Natural killer cell treated with Interleukin-12 subunit alpha and Interleukin-12 subunit beta and Interleukin-15 and Interleukin-18, amount 100 ng/mL, for 72 hours (primary cell): ENCODE measurements around the gene ZNF99. TPM values are rescaled to one million over a fixed set of nuclear protein-coding genes. Genes with fewer than 3 reads are reported as not detected.
"Not testable (repeated sequence)": the region's sequence is repeated elsewhere in the genome, so short reads cannot be mapped to it uniquely, and the experiment has no call there.

Experiments
- ATAC-seq, 2 donors: fragments of 150-1000 bp; cut with Tn5 transposase in 1 of 2; sonication (Bioruptor Pico), chemical (Tn5 transposase) in 1 of 2; 2 replicates each; pipeline ENCODE4 v1.10.0; 2021
- DNase-seq: peaks from one replicate; pipeline ENCODE4 v3.0.0; 2022; ENCODE audit warnings: low spot score
- H3K27ac Mint-ChIP-seq, 2 donors: 1 replicate in 1 of 2; 2 replicates in 1 of 2; pipeline ENCODE4 v1.8.0; 2022; ENCODE audit warnings: mixed read lengths in 2 of 2, mild to moderate bottlenecking in 1 of 2, moderate library complexity in 1 of 2
- H3K27me3 Mint-ChIP-seq, 2 donors: 1 replicate in 1 of 2; 2 replicates in 1 of 2; pipeline ENCODE4 v1.8.0; 2022; ENCODE audit warnings: mixed read lengths in 2 of 2
- H3K36me3 Mint-ChIP-seq: one replicate; pipeline ENCODE4 v1.8.0; 2022; ENCODE audit warnings: mixed read lengths
- H3K4me1 Mint-ChIP-seq, 2 donors: 1 replicate in 1 of 2; 2 replicates in 1 of 2; pipeline ENCODE4 v1.8.0; 2022; ENCODE audit warnings: low read depth in 2 of 2, mixed read lengths in 2 of 2, mild to moderate bottlenecking in 1 of 2
- H3K4me3 Mint-ChIP-seq: one replicate; pipeline ENCODE4 v1.8.0; 2022; ENCODE audit warnings: mixed read lengths
- H3K9me3 Mint-ChIP-seq: 2 replicates; pipeline ENCODE4 v1.8.0; 2022; ENCODE audit warnings: mixed read lengths
- total RNA-seq, 2 donors: library from RNA; stranded (reverse); gene quantifications; one replicate each; pipeline ENCODE4 v1.2.3, GENCODE V29; 2022

ZNF99 gene
- total RNA-seq: under 1 TPM in 1 of 2 donors, not detected in 1; 0.05 TPM

- no peaks in the 10 kb centered on the region for H3K27me3 Mint-ChIP-seq
- H3K4me3 Mint-ChIP-seq: no peak within 1 kb of the TSS
- no peak within 1 kb of the TSS for H3K27ac Mint-ChIP-seq
These were observed at the start of gene ZNF99 for GRCh38 chr19:22783651-22784410. Gene ZNF99 (minus strand): TSS chr19:22784151. CDS start chr19:22784016, 135 bp downstream.

DNA sequence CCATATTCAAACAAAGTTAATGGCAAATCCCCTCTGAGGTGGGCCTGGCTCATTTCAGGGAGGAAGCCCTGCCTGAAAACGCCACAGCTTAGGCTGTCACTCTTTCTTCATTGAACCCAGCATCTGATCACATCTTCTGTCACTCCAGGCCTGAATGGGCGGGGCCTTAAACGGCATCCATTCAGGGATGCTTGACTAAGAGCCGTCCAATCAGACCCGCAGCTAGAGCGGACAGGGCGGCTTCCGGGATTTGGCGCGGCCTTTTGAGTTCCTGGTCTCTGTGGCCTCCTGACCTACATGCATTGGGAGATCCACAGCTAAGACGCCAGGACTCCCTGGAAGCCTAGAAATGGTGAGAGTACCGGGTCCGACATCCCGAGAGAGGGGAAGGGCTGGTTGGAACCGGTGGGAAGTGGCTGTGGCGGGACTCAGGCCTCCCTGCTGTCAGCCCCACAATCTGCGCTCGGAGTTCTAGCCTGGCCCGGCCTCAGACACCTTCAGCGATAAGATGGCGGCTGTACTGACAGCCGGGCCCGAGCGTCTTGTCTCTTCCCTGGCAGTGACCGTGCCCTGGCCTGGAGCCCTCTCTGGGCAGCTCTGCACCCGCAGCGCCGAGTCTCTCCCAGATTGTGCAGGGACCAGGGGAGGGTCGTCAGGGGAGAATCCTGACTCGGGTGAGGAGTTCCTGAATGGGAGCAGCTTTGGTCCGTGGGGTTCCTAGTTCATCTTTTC is 48.2 kb upstream of the ZNF99 start, which contains the start of gene ZNF723:
Gene ZNF723 (plus strand): TSS at position 261 of the 732 bp plus-strand sequence. CDS start 89 bp downstream, at position 350.
- Mint-ChIP-seq H3K27me3 (no peaks in the 10 kb centered on the region), H3K4me3 (no peak within 1 kb of the TSS), H3K27ac (no peak within 1 kb of the TSS), H3K36me3 (no peaks in the 10 kb centered on the region), H3K4me1 (no peaks in the 10 kb centered on the region), H3K9me3 (no peaks in the 10 kb centered on the region)
- no peak for ATAC-seq
- DNase-seq: no peak

More at GRCh38 chr19:22783651-22784410, at the start of gene ZNF99:
- no peaks in the 10 kb centered on the region for H3K4me1 Mint-ChIP-seq
- ATAC-seq: peak in 1 of 2 donors; percentile 63
- DNase-seq: no peak
- H3K36me3 Mint-ChIP-seq: peaks cover 21% of the 10 kb centered on the region
- H3K9me3 Mint-ChIP-seq: peaks cover 11% of the 10 kb centered on the region

GRCh38 chr19:22831211-22831610 is 47.3 kb upstream of the ZNF99 start:
- DNase-seq: no peak
- ATAC-seq: no peak
- peaks cover under 1% of the 10 kb centered on the region for H3K36me3 Mint-ChIP-seq
- H3K27me3 Mint-ChIP-seq: no peaks in the 10 kb centered on the region
- no peak overlapping the region for H3K27ac Mint-ChIP-seq
- no peaks in the 10 kb centered on the region for H3K4me1 Mint-ChIP-seq
- H3K4me3 Mint-ChIP-seq: no peak overlapping the region
- H3K9me3 Mint-ChIP-seq: no peaks in the 10 kb centered on the region

DNA sequence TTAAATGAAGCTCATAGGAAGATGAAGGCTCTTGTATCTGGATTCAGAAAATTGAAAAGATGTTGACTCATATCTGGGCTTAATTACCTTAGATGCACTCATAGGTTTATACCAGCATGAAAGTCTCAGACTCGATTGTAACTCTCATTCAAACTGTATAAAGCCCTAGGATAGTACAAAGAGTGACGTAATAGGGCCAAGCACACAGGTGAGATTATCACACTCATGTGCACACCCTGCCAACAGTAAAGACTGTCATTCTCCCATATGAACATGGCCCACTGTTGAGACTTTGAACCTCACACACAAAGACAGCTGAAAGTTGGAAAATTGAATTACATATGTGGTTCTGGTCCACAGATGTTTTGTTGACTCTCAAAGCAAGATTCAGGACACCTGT is 30.2 kb upstream of the ZNF99 start:
- Mint-ChIP-seq H3K9me3 (peaks cover 25% of the 10 kb centered on the region), H3K36me3 (peaks cover 12% of the 10 kb centered on the region), H3K27me3 (no peaks in the 10 kb centered on the region), H3K4me3 (no peak overlapping the region), H3K4me1 (no peaks in the 10 kb centered on the region), H3K27ac (no peak overlapping the region)
- ATAC-seq (no peak), DNase-seq (no peak)

DNA sequence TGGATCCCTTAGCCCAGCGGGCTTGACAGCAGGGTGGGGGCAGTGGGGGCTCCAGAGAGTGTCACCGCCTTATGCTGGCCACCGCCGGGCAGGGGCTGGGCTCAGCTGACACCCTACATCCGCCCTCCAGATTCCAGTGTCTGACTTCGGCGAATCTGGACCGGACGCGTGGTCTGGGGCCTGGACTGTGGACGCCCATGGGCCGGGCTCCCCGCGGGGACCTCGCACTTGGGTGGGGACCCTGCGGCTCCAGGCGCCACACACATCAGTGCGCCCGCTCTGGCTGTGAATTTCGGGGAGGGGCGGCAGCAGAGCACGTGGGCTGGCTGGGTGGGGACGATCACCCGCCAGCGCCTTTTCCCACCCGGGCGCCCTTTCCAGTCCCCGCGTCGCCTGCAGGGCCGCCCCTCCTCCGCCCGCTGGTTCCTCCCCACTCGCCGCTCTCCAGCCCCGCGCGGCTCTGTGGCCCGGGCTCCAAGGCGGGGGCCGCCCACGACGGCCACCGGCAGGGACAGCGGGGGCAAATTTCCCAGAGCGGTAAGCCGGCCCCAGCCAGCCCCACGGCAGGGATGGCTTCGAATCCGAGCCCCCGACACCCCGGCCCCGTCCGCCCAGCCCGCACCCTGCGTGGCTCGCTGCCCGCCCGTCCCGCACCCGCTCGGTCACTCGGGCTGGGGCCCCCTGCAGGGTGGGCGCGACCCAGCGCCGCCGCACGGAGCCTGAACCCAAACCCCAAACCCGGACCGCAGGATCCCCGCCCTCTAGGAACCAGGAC is 23.3 kb upstream of the ZNF99 start:
- DNase-seq (no peak), ATAC-seq (peak in 1 of 2 donors; percentile 31)
- Mint-ChIP-seq H3K9me3 (peaks cover 9% of the 10 kb centered on the region), H3K36me3 (peaks cover 12% of the 10 kb centered on the region), H3K27ac (no peak overlapping the region), H3K4me3 (no peak overlapping the region), H3K27me3 (no peaks in the 10 kb centered on the region), H3K4me1 (no peaks in the 10 kb centered on the region)

DNA sequence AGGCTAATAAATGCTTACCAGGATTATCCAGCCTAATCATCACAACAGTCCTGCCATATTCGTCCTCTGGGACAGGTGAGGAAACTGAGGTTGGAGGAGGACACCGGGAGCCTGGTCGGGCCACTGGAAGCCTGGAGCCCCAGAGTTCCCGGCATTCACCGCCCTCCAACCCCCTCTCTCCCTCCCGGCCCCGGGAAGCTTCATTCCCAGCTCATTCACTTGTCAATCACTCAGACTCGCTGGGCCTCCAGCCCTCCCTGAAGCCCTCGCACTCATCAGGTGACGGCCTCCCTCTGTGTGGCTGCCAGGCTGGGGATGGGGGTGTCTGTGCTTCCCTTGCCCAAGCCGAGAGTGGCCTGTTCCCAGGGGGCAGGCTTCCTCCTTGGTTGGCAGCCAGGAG is 22.5 kb upstream of the ZNF99 start:
- Mint-ChIP-seq H3K4me3 (no peak overlapping the region), H3K4me1 (no peaks in the 10 kb centered on the region), H3K27me3 (no peaks in the 10 kb centered on the region), H3K36me3 (peaks cover 10% of the 10 kb centered on the region), H3K9me3 (peaks cover 13% of the 10 kb centered on the region), H3K27ac (no peak overlapping the region)
- DNase-seq (no peak), ATAC-seq (no peak)

DNA sequence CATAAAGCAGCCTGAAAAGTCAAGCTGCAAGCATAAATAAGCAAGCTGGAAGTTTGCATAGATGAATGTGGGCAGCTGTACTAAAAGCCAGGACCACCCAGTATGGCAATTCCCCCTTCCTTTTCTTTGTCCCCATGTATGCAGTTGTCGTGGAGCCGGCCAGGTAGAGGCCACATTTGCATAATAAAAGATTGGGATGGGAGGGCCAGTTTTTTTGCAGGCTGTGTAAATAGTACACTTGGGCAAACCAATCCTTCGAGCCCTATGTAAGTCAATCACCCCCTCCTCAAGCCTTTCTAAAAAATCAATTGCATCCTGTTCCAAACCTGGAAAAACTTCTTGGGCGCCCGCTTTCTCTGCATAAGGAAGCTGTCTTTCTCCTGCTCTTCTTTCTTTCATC is 13.1 kb upstream of the ZNF99 start:
- no peak overlapping the region for H3K27ac Mint-ChIP-seq
- H3K4me1 Mint-ChIP-seq: no peaks in the 10 kb centered on the region
- H3K9me3 Mint-ChIP-seq: peaks cover 35% of the 10 kb centered on the region
- H3K36me3 Mint-ChIP-seq: peaks cover 48% of the 10 kb centered on the region
- H3K27me3 Mint-ChIP-seq: no peaks in the 10 kb centered on the region
- ATAC-seq (no peak), DNase-seq (no peak)
- no peak overlapping the region for H3K4me3 Mint-ChIP-seq

GRCh38 chr19:22792863-22793262 is 8.9 kb upstream of the ZNF99 start:
- not testable (repeated sequence) for H3K4me3 Mint-ChIP-seq, H3K4me1 Mint-ChIP-seq, H3K27me3 Mint-ChIP-seq, DNase-seq, H3K27ac Mint-ChIP-seq, ATAC-seq
- peaks cover 14% of the 10 kb centered on the region for H3K9me3 Mint-ChIP-seq
- H3K36me3 Mint-ChIP-seq: peaks cover 32% of the 10 kb centered on the region

GRCh38 chr19:22735911-22736645 is 47.9 kb downstream of the ZNF99 start:
- H3K4me3 Mint-ChIP-seq: no peak overlapping the region
- peaks cover 18% of the 10 kb centered on the region for H3K36me3 Mint-ChIP-seq
- ATAC-seq (no peak), DNase-seq (no peak)
- H3K4me1 Mint-ChIP-seq: no peaks in the 10 kb centered on the region
- H3K9me3 Mint-ChIP-seq: peaks cover 37% of the 10 kb centered on the region
- H3K27ac Mint-ChIP-seq: no peak overlapping the region
- H3K27me3 Mint-ChIP-seq: no peaks in the 10 kb centered on the region

- Mint-ChIP-seq H3K4me1 (no peaks in the 10 kb centered on the region), H3K9me3 (peaks cover 32% of the 10 kb centered on the region), H3K36me3 (peaks cover 22% of the 10 kb centered on the region), H3K27ac (no peak overlapping the region), H3K27me3 (no peaks in the 10 kb centered on the region), H3K4me3 (no peak overlapping the region)
- no peak for ATAC-seq
- DNase-seq: no peak
These were observed 50.3 kb downstream of the ZNF99 start for GRCh38 chr19:22733691-22734090.

DNA sequence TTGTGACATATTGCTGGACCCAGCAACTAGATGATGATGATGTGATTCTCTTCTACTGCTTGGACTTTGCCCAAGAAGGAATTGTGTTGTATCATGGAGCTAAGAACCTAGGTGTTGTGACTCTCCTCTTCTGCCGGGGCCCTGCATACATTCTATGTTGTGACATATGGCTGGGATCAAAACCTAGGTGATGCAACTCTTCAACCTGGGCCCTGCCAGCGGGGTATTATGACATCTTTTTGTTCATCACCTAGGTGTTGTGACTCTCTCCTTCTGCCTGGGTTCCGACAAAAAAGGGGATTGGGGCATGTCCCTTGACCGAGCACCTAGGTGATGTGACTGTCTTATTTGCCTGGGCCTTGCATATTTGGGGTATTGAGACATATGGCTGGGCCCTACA is 55.7 kb downstream of the ZNF99 start:
- Mint-ChIP-seq H3K36me3 (peaks cover 15% of the 10 kb centered on the region), H3K9me3 (peaks cover 24% of the 10 kb centered on the region)
- not testable (repeated sequence) for H3K27ac Mint-ChIP-seq, DNase-seq, H3K4me3 Mint-ChIP-seq, H3K4me1 Mint-ChIP-seq, H3K27me3 Mint-ChIP-seq, ATAC-seq

GRCh38 chr19:22721533-22721932 is 62.4 kb downstream of the ZNF99 start:
- not testable (repeated sequence) for H3K36me3 Mint-ChIP-seq, H3K27me3 Mint-ChIP-seq, H3K4me1 Mint-ChIP-seq, H3K27ac Mint-ChIP-seq, ATAC-seq, DNase-seq, H3K4me3 Mint-ChIP-seq
- H3K9me3 Mint-ChIP-seq: peaks cover 17% of the 10 kb centered on the region

- H3K4me3 Mint-ChIP-seq: no peak overlapping the region
- no peaks in the 10 kb centered on the region for H3K4me1 Mint-ChIP-seq
- no peaks in the 10 kb centered on the region for H3K27me3 Mint-ChIP-seq
- no peak overlapping the region for H3K27ac Mint-ChIP-seq
- no peaks in the 10 kb centered on the region for H3K36me3 Mint-ChIP-seq
- peaks cover 4% of the 10 kb centered on the region for H3K9me3 Mint-ChIP-seq
- DNase-seq (no peak), ATAC-seq (no peak)
These were observed 75.0 kb downstream of the ZNF99 start for GRCh38 chr19:22708983-22709382.
